22Rv1 (cell line): ENCODE data around the gene TAB2.

Source experiments
- H3K27ac ChIP-seq: fragments of 450-650 bp; 2 replicates; pipeline ENCODE4 v1.5.1; 2017
- ZFX ChIP-seq: fragments of 450-650 bp; IDR thresholded peaks from 2 replicates; pipeline ENCODE4 v1.6.1; 2017; ENCODE audit warnings: antibody characterized with exemption, borderline replicate concordance
- TF ChIP-seq, protein P1 (sequence below): fragments of 450-650 bp; IDR thresholded peaks from 2 replicates; pipeline ENCODE4 v1.5.1; 2017; ENCODE audit warnings: mild to moderate bottlenecking

Gene TAB2

GRCh38 chr6:149311293-149311692 is 6.2 kb upstream of the TAB2 start:
- TF ChIP-seq ZFX = no peak
- TF ChIP-seq, protein P1, sequence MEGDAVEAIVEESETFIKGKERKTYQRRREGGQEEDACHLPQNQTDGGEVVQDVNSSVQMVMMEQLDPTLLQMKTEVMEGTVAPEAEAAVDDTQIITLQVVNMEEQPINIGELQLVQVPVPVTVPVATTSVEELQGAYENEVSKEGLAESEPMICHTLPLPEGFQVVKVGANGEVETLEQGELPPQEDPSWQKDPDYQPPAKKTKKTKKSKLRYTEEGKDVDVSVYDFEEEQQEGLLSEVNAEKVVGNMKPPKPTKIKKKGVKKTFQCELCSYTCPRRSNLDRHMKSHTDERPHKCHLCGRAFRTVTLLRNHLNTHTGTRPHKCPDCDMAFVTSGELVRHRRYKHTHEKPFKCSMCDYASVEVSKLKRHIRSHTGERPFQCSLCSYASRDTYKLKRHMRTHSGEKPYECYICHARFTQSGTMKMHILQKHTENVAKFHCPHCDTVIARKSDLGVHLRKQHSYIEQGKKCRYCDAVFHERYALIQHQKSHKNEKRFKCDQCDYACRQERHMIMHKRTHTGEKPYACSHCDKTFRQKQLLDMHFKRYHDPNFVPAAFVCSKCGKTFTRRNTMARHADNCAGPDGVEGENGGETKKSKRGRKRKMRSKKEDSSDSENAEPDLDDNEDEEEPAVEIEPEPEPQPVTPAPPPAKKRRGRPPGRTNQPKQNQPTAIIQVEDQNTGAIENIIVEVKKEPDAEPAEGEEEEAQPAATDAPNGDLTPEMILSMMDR = no peak
- no peak overlapping the region for H3K27ac ChIP-seq

- H3K27ac ChIP-seq = no peak overlapping the region
- TF ChIP-seq ZFX = no peak
- TF ChIP-seq, protein P1 = no peak
Observed at GRCh38 chr6:149311766-149312165, 5.7 kb upstream of the TAB2 start.

- TF ChIP-seq, protein P1 = no peak
- TF ChIP-seq ZFX = no peak
- no peak overlapping the region for H3K27ac ChIP-seq
Observed at GRCh38 chr6:149313070-149313469, 4.4 kb upstream of the TAB2 start.

- H3K27ac ChIP-seq = no peak overlapping the region
- TF ChIP-seq, protein P1 = no peak
- TF ChIP-seq ZFX = no peak
Observed at GRCh38 chr6:149313861-149314260, 3.7 kb upstream of the TAB2 start.

GRCh38 chr6:149314325-149314905 is 3.1 kb upstream of the TAB2 start:
- no peak overlapping the region for H3K27ac ChIP-seq
- TF ChIP-seq ZFX = no peak
- TF ChIP-seq, protein P1 = no peak

DNA sequence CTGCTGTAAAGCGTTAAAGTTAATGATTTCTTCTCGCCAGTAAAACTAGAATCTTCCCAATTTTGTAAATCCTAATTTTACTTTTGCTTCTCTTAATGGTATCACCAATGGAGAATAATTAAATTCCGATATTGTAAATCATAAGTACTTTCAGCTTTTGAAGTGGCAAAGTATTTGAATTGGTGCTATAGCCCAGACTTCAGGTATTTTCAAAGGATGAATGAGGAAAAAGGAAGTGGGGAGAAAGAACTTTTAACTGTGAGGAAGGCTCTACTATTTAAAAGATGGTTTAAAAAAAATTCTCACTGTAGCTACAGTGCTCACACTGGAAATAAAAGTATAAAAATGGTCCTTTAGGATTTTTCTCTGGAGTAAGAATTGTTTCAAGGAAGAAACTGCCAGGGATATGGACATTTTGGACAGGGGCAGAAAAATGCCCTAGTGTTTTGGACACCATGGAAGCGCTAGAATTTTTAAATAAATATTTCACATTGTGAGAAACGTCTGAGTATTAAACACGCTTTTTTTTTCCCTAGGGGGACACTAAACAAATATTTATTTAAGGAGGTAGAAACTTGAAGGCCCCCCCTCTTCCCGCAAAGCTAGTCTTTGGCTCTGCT is 1.3 kb upstream of the TAB2 start:
- no peak for TF ChIP-seq ZFX
- TF ChIP-seq, protein P1 = no peak
- H3K27ac ChIP-seq = no peak overlapping the region

- TF ChIP-seq, protein P1 = 0 out of 2 replicates have a peak, but pooled peaks have one; percentile 6
- TF ChIP-seq ZFX = no peak
- H3K27ac ChIP-seq = peak overlapping the region; percentile 63
Observed at GRCh38 chr6:149316740-149317643, 520 bp upstream of the TAB2 start.
